NCI-H2171 treated with DMSO at 0.1 percent for 48 hours (cell line): Measurements from ENCODE around the gene DDC.
A peak's percentile ranks its signal among the peaks of the same experiment; 100 is the strongest.

Experiments
- DNase-seq: peaks from one replicate; lab custom pipeline; 2025; lab: John Stamatoyannopoulos, UW

Gene DDC

DNA sequence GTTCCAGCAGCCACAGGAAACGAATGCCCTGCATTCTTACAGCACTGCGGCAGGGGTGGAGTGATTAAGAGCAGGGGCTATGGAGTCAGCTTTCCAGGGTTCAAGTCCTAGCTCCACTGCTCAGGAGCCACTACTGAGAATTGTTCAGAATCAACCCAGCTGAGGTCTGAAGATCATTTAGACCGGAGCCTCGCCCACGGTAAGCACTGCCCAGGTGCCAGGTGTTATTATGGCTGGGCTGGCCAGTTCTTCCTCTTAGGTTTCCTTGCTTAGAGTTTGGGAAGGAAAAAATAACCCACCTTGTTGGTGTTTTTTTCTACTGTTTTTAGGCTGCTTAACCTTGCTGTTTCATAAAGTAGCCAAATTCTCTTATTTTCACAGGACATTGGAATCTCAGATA lies 110.2 kb downstream of the DDC start:
- DNase-seq = no peak

DNA sequence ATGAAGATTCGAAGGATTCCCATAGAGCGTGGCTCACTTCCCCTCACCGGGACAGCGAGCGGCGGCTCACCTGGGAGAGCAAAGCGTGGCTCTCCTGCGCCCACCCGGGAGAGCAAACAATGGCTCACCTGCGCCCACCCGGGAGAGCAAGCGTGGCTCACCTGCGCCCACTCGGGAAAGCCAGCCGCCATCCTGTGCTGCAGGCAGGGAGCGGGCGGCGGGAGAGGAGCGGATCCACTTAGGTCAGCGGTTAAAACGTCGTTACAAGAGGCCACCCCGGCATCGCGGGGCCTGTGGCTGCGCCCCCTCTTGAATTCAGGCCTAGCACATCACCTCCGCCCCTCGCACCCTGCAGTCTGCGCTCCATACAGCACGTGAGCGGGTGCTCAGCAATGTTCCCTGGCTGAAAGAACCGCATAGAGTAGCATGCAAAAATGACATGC lies 114.6 kb downstream of the DDC start:
- peak; percentile 64 for DNase-seq

DNA sequence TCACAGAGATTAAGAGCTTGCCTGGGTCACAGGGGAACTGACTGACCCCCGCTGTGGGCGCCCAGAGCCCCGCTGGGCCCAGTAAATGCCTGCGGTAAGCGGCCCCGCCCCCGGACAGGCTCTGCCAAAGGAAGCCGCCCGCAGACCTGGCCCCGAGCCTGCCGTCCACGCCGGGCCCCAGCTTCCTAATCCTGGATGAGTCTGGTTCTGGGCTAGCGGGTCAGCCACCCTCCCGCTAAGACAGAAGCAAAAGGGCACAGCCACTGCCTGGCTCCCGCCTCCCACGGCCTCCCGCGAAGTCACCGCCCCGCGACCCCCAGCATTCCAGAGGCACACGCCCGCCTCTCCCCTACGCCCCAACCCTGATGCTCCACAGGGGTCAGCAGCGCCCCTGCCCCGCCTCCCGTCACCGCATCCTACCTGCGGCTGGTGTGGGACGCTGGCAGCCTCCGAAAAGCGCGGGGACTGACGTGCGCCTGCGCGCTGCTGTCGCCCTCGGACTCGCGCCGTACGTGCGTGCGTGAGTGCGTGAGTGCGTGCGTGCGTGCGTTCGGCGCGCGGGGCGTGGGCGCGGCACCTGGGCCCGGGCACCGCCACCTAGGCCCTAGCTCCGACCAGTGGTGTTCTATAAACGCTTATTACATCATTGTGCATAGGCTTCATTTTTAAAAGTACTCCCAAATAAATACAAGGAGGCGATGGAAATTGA lies 115.2 kb downstream of the DDC start, which contains the start of gene FIGNL1:
Gene FIGNL1 (minus strand): TSS at position 470 of the 709 bp plus-strand sequence. CDS start 3,063 bp downstream, outside the sequence.
- DNase-seq = peak; percentile 78

DNA sequence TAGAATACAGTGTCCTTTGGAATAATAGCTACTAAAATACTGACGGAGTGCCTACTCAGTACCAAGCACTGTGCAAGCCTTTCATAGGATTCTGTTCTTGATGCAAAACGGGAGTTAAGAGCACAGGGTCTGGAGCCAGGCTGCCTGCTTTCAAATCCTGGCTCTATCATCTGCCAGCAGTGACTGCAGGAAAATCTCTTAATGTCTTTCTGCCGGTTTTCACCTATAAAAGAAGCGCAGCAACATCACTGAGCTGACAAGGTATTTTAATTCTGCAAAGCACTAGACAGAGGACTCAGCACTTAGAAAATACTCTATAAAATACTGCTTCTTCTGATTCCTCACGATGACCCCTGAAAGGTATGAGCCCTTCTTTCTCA lies 115.7 kb downstream of the DDC start:
- DNase-seq = no peak

DNA sequence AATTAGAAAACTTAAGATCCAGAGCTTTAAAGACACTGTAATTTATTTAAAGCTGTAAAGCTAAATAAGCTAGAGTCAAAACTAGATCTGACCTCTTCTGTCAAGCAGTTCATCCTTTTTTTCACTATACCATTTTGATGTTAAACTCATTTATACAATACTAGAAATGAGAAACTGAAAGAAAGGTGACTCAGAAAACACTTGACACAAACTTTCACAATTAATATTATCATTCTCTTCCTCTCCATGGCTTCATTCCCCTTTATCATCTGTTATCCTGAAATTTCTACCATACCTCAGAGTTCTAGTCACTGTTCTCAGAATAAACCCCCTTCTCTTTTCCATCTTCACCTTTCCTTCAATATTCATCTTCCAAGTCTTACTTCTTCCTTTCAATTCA lies 116.4 kb downstream of the DDC start:
- no peak for DNase-seq

DNA sequence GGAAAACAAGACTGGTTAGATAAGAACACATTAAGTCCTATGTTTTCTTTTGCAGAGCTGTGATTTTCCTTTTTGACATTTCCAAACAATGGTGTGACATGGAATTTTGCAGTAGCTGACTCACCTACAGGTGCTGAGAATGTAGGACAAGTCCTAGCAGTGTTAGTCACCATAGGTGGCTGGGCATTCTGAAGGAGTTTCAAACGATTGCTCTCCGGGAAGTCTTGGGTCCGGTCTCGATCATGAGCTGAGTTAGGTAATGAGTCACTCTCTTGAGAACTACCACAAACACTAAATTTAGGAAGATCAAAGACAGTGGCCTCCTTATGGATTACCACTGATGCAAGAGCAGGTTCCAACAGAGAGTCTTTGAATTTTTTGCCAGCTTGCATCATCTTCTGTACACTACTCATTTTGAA lies 118.7 kb downstream of the DDC start:
- no peak for DNase-seq

DNA sequence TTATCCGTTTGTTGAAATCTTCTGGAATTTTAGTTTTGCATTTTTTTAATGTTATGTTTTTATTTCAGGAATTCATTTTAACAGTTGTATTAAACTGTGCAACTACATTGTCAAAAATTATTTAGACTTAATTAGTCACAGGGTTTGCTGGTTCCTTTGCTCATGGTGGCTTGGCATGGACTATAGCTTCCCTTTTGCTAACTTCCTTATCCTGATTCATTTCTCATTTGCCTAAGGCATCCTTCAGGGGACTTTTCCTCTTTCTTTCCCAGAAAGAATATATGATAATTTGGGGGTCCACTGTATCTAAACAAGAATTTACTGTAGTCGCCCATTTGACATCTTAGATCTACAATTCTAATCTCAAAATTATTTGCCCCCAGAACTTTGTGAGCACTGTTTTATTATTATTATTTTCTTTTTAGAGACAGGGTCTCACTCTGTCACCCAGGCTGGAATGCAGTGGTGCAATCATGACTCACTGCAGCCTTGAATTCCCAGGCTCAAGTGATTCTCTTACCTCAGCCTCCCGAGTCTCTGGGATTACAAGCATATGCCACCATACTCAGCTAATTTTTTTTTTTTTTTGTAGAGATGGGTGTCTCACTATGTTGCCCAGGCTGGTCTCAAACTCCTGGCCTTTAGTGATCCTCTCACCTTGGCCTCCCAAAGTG lies 128.9 kb downstream of the DDC start:
- no peak for DNase-seq

DNA sequence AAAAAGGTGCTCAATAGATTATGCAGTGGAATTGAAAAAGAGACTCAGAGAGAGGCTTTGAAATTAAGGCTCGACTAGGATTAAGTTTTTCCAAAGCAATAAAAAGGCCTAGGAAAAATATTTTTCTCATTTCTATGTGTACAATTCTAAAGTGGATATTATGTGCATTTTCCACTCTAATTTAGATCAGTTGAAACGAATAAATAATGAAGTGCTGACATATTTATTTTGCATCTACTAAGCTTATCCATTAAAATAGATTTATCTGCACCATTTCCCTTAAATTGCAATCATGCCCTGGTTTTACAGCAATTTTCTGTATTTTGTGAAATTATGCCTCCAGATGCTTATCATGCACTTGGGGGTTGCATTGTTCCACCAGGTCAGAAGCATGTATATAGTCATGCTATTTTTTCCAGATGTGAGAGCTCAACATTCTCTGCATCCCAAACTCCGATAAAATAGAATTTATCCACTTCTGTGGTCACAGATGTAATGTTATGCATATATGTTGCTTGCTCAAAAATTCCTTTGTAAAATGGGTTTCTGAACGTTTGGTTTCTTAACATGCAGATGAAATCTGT lies 133.4 kb downstream of the DDC start:
- DNase-seq = no peak

DNA sequence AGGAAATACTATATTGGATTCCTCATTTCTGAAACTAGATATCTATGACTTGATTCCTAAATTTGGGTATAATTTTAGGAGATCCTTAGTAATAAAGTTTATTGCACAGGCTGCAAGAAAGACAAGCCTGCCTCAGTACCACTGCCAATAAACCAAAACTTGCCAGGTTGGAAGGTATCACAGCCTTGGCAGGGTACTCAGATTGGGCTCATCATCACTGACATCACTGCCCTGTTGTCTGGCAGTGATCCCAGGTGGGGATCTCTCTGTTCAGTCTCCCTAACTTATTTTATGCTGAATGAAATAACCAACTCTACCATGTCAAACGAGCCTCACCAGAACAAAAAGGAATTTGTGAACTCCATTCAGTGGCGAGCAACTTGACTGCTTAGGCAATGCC lies 133.9 kb downstream of the DDC start:
- DNase-seq = no peak

DNA sequence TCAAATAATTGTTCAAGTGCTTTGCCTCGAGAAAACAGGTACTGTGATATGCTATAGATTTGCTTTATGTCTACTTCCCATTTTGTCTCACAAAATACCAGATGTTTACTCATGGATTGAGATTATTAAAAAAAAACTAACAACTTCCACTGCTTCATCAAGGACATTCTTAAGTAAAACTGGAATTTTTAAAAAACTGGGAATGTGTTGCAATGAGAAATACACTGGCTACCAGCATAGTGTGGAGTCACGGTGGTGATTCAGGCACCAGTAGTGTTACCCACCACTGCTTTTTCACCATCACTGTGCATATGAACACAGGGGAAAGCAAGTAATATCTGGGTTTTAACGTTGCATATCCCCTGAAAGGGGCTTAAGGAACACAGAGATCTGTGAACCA lies 136.3 kb downstream of the DDC start:
- DNase-seq = no peak

DNA sequence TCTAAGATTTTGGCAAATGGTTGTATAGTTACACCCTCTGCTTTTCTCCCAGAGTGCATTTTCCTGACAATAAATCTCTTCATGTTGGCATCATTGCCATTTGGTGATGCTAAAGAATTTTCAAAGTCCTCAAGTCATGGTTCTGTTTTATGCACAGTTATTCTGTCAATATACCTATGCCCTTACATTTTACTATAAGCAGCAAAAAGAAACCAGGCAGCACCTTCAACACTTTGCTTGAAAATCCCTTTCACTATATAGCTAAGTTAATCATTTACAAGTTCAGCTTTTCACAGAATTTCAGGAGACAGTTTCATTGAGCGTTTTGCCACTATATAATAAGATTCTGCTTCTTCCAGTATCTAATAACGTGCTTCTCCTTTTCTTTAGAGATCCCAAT lies 137.7 kb downstream of the DDC start:
- DNase-seq = no peak

DNA sequence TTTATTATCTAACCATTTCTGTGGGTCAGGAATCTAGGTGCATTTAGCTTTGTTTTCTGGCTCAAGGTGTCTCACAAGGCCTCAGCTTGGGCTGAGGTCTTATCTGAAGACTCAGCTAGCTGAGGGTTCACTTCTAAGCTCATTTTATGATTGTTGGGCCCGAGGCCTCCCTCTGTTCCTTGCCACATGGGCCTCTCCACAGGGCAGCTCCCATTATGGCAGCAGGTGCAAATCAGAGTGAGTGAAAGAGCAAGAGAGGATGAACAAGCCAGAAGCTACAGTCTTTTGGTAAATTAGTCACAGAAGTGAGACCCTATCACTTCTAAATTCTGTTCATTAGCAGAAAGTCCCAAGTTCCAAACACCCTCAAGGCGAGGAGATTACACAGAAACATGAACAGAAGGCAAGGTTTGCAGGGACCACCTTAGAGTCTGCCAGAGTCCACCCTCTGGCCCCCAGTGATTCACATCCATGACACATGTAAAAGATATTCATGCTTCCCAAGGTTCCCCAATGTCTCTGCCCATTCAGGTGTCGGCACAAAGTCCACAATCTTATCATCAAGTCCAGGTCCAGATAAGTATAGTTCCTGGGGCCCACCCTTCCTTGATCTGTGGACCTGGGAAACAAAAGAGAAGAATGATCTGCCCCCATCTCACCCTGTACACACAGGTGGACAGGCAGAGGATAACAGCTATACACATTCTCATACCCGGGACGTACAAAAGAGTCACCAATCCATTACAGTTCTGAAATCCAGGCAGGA lies 138.7 kb downstream of the DDC start:
- DNase-seq = no peak

DNA sequence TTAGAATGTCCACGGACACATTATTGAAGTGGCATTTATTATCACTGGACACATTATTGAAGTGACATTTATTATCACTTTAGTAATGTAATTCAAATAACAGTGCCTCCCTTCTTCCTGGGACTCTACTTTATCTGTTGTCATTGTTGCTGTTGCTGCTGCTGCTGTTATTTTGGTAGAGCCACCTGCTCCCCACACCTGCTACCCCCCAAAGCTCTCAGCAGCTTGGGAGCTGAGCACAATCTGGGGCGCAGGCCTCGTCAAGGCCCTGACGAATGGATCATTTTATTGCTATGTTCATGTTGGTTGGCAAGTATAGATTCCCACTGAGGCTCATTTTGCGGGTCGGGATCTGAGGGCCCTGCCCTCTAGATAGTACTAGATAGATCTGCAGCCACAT lies 139.9 kb downstream of the DDC start:
- no peak for DNase-seq

DNA sequence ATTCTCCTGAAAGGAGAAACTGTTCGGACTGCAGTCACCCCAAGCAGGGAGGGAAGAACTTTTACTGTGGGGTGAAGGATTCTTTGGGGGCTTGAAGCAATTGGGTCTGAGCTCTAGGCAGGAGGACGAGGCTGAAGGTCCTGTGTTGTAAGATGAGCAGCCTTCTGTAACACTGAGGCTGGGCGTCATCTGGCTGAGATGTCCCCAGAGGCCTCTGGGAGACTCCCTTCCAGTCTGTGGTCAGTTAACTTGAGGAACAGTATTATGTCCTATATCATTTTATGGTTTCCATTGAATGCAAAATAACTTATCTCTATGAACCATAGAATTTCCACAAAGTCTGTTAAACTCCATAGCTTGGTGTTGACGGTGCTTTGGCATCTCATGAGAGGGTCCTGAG lies 141.3 kb downstream of the DDC start:
- no peak for DNase-seq

DNA sequence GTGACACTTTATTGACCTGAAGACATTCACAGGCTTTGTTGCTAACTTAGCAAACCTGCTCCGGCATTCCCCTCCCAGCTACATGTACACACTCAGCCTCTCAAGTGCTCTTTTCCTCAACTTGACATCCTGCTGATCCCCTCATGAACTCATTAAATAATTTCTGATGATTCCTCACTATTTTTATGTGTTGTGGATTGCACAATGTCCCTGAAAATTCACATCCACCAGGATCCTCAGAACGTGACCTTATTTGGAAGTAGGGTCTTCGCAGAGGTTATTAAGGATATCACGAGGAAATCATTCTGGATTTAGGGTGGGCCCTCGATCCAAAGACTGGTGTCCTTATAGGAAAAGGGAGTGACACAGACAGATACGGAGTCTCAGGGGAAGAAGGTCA lies 142.3 kb downstream of the DDC start:
- no peak for DNase-seq

DNA sequence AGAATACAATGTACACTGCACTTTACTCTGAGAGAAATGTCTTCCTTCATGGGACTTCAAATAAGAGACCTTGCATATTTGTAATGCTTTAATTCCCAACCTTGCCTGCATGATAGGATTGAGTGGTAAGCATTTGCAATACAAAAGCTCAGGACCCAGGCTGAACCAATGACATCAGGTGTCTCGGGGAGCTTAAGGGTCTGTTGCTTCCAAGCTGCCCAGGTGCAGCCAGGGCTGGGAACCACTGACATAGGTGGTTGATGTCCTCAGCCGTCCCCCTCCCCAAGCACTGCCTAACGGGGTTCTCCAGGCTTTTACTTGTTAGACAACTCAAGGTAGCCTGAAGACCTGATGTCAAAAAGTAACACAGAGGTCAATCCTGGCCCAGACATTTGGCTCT lies 144.2 kb downstream of the DDC start:
- no peak for DNase-seq

DNA sequence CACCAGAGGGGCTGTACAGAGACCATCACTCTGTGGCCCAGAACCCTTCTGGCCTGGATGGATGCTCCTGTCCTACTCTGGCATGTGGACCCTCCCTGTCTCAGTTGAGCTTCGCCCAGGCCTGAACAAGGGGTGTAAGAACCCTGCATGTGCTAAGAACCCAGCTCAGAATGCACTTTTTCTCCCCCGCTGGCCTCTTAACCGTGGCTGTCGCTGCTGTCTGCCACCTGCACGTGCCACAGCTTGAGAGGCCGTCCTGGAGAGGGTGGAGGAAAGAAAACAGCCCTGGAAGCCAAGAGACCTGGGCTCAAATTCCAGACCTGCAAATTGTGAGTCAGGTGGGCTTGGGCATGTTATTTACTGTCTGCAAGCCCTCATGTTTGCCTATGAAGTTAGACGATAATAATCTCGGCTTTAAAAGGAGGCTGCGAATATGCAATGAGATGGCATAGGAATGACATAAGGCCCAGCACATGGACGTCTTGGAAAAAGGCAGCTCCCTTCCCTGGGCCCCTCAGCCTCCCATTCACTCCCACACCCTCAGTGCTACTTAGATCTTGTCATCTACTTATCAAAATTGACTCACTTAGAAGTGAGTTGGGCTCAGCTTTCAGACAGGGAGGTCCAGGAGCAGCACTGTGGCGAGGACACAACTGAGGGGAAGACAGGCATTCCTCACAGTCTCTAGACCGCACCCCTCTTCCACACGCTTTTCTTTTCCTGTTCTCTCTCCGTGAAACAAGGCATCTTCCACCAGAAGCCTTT lies 146.5 kb downstream of the DDC start:
- no peak for DNase-seq

DNA sequence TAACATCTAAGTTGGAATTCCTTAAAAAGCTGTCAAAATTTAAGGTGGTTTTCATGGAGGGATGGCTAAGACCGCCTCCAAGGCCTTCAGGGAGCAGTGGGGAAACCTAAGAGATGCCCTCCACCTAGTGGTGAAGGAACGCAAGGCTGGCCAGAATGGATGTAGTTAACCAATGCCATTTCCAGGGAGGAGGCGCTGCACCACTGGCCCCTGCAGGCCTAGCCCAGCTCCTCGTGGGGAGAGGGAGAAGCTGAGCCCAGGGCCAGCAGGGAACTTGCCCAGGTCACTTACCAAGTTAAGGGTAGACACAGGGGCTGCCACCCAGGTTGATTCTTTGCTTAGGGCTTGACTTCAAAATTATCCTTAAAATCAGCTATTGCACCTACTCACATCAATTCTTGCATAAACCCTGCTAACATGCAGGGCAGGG lies 147.1 kb downstream of the DDC start:
- peak; percentile 29 for DNase-seq

DNA sequence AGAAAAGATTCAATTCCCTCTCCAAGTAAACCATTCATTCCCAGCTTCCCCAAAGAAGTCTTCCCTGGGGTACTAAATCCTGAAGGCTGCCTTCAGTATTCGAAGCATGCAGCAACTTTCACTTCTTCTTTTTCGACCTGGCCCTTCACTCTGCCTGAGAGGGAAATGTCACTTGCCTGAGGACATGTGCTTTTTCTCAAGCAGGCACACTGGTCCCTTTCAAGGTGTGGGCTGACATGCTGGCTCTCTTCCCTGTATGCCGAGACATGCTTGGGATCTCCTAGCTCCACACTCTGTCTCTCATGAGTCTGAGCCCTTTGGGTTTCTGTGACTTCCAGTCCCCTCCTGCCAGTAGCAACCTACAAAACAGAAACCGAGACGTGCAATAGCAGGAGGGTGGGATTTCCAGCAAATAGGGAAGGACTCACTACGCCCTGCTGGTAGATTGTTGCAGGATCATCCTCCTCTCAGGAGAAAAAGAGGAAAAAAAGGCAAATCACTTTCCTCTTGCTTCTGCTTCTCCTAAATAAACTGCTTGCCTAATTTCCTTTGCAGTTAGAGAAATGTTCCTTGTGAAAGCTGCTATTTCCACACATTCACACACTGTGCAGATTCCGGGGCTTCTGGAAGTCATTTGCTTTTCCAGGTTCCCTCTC lies 148.6 kb downstream of the DDC start:
- DNase-seq = no peak

DNA sequence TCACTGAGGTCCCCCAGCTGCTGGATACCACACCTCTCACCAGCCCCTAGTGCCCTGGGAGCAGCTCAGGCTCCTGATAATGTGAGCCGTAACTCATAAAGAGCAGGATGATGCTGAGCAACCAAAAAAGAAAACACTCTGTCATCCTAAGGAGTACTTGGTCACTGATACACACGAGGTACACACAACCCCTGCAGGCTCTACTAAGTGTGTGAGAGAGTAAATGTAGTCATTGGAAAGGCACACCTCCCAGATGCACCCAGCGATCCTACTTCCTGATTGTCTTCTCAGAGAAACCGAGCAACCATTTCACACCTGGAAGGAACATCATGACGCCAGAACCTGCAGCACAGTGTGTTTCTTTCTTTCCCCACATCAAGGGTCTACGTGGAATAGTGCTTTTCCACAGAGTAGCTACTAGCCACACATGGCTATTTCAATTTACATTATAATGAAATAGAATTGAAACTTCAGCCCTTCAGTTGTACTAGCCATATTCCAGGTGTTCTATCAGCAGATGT lies 149.3 kb downstream of the DDC start:
- DNase-seq = no peak

DNA sequence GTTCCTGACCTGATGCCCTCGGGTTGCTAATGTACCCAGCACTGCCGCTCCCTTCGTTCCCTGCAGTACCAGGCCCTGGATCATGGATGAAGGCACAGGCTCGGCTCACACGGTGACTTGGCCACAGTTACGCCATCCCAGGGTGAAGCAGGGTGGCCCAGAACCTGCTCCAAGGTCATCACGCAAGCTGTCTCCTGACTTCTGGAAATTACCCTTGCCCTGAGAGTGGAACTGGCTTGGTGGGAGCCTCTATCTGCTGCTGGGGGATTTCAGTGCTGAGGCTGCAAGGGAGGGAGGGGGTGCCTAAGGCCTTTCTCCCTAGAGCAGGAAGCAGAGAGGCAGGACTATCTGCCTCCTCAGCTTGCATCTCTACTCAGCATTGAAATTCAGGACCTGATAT lies 151.6 kb downstream of the DDC start:
- no peak for DNase-seq
